ENCODE data around the gene ASIC1.
"Not testable (repeated sequence)": the region's sequence is repeated elsewhere in the genome, so short reads cannot be mapped to it uniquely, and the experiment has no call there.

The ASIC1 gene

GRCh38 chr12:50061946-50062686, 4.7 kb downstream of the ASIC1 start:
- no peak for DNase-seq

DNA sequence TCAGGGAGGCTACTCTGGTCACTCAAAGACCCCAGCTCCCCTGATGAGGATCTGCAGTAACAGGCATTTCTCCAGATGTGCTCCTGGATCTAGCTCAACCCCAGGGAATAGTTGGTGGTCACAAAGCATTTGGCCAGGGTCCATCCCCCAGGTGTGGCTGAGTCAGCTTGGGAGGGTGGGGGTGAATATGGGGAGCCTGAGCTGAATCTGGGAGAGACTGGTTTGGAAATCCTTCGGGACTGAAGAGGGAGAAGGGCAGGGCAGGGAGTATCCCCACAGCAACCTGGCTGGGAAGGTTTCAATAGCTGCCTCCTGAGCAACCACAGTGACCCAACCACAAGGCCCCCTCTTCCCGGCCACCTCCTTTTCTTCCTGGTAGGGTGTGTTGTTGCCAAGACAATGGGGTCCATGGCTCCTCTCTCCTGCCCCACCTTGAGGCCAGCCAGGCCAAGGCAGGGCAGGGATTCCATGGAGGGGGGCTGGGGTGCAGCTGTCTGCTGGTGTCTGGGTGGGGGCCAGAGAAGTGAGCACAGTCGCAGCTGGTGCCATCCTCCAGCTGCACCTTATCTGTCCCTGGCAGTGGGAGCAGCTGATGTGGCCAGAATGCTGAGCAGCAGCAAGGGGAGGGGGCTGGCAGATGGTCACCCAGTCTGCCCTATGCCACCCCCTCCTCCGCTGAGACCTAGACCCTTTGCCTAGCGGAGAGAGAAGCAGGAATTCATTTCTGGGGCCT, 5.5 kb downstream of the ASIC1 start:
- DNase-seq = no peak

GRCh38 chr12:50065726-50066310, 8.4 kb downstream of the ASIC1 start:
- no peak for DNase-seq

- no peak for DNase-seq
Observed at GRCh38 chr12:50066402-50066801, 9.0 kb downstream of the ASIC1 start.

DNA sequence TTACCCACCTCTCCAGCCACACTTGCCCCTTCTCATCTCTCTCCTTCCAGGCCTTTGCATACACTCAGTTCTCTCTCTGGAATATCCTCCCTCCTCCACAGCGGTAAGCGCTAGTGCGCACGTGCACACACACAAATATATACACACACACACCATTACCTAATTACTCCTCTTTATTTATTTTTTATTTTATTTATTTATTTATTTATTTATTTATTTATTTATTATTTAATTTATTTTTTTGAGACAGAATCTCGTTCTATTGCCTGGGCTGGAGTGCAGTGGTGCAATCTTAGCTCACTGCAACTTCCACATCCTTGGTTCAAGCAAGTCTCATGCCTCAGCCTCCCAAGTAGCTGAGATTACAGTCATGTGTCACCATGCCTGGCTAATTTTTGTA, 11.7 kb downstream of the ASIC1 start:
- no peak for DNase-seq

- DNase-seq = no peak
Observed at GRCh38 chr12:50069539-50069938, 12.1 kb downstream of the ASIC1 start.

GRCh38 chr12:50070314-50071060, 13.1 kb downstream of the ASIC1 start:
- DNase-seq = peak; percentile 20 to 50 (median 22)

GRCh38 chr12:50072198-50072907, 15.0 kb downstream of the ASIC1 start:
- no peak for DNase-seq

GRCh38 chr12:50073206-50073605, 15.8 kb downstream of the ASIC1 start:
- DNase-seq = no peak

DNA sequence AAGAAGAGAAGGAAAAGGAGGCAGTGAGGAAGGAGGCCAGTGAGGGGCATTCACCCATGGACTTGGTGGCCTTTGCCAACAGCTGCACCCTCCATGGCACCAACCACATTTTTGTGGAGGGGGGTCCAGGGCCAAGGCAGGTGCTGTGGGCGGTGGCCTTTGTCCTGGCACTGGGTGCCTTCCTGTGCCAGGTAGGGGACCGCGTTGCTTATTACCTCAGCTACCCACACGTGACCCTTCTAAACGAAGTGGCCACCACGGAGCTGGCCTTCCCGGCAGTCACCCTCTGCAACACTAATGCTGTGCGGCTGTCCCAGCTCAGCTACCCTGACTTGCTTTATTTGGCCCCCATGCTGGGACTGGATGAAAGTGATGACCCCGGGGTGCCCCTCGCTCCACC, 16.3 kb downstream of the ASIC1 start:
- no peak for DNase-seq

DNA sequence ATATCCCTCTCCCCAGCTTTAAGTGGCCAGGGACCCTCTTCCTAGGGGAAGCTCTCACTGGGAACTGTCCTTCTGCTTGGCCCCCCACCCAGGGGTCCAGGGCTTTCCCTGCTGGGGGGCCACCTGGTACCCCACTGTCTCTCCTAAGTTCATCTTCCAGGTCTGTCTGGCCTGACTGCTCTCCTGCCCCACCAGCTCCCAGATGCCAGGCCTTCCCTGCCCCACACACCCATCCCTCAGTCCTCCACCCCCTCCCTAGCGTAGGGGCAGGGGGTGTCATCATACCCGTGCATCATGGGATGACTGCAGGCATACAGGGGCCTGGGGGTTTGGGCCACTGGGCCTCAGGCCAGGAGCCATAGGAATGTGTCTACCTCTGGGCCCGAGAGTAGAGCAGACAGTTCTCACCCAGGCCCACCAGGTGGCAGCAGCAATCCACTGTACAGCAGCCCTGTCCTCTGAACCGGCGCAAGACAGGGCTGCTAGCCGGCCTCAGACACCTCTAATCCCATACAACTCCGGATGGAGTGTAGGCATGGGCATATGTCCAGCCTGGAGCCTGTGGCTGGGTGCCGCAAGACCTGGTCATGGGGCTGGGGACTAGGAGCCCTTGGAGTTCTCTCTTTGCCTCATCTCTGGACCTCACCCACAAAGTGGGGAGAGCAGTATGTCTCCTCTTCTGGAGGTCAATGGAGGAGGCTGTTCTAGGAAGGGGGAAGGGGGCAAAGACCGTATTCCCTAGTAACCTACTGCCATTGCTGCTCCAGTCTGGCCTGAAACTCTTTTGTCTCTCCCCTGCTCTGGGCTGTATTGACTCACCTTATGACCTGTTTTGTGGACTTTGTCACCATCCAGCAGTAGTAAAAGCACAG, 17.8 kb downstream of the ASIC1 start:
- DNase-seq = peak; percentile 55 to 77 (median 66)

DNA sequence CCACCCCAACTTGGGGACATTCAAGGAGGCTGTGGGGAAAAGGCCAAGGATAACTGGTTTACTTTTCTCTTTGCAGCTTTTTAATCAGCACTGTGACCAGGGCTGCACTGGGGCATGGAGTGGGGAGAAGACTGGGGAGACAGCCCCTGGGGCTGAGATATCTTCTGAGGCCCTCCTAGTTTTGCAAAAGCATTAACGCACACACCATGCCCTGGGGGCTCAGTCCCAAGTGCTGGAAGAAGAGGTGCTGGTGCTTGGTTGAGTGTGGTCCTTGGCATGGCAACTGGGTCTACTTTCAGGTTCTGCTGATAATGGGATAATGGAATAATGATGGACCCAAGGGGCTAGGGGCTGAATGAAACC, 18.4 kb downstream of the ASIC1 start:
- DNase-seq = no peak

DNA sequence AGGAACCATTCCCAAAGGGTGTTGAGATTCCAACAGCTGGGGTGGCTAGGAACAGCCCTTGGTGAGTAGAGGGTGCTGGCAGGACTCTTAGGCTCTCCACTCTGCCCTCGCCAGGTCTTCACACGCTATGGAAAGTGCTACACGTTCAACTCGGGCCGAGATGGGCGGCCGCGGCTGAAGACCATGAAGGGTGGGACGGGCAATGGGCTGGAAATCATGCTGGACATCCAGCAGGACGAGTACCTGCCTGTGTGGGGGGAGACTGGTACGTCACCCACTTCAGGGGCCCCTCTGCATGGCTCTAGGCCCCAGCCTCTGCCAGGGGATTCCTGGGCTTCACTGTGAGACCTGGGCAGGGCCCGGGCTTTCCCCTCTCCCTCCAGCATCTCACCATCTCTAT, 19.7 kb downstream of the ASIC1 start:
- DNase-seq = no peak

GRCh38 chr12:50078281-50078680, 20.9 kb downstream of the ASIC1 start:
- no peak for DNase-seq

DNA sequence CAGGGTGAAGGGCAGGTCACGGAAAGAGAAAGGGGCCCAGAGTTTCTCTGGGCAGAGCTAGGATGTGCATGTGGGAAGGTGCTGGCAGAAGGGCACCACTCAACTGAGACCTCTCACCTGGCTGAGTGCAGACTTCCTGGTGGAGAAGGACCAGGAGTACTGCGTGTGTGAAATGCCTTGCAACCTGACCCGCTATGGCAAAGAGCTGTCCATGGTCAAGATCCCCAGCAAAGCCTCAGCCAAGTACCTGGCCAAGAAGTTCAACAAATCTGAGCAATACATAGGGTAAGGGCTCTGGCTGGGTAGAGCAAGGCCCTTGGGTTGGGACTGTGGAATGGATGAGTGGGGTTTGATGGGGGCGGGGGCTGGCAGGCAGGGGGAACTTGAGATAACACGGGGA, 22.4 kb downstream of the ASIC1 start:
- no peak for DNase-seq

GRCh38 chr12:50081096-50081808, 23.9 kb downstream of the ASIC1 start:
- no peak for DNase-seq

DNA sequence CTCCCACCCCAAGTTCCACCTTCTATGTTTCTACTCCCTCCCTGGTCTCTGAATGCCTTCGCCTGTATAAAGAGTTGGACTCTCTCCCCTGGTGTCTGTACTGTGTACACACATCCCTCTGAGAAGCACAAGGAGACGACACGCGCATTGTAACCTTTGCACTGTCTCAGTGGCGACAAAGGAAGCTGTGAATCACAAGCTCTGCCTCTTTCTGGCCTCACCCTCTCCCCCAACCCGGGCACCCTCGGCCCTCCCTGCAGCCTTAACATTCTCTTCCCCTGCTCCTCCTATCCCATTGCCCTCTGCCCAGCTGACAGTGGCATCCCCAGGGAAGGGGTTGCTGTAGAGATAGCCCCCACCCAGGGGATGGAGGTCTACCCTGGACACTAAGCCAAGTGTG, 25.2 kb downstream of the ASIC1 start:
- DNase-seq = no peak

- DNase-seq = no peak
Observed at GRCh38 chr12:50083301-50083700, 25.9 kb downstream of the ASIC1 start.

DNA sequence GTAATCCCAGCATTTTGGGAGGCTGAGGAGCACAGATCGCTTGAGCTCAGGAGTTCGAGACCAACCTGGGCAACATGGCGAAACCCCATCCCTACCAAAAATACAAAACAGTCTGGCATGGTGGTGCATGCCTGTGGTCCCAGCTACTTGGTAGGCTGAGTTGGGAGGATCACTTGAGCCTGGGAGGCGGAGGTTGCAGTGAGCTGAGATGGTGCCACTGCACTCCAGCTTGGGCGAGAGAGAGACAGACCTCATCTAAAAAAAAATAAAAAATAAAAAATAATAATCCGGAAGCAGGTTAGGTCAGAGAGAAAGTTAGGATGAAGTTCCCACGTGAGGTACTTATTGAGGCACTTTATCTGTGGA, 27.0 kb downstream of the ASIC1 start:
- DNase-seq = not testable (repeated sequence)

DNA sequence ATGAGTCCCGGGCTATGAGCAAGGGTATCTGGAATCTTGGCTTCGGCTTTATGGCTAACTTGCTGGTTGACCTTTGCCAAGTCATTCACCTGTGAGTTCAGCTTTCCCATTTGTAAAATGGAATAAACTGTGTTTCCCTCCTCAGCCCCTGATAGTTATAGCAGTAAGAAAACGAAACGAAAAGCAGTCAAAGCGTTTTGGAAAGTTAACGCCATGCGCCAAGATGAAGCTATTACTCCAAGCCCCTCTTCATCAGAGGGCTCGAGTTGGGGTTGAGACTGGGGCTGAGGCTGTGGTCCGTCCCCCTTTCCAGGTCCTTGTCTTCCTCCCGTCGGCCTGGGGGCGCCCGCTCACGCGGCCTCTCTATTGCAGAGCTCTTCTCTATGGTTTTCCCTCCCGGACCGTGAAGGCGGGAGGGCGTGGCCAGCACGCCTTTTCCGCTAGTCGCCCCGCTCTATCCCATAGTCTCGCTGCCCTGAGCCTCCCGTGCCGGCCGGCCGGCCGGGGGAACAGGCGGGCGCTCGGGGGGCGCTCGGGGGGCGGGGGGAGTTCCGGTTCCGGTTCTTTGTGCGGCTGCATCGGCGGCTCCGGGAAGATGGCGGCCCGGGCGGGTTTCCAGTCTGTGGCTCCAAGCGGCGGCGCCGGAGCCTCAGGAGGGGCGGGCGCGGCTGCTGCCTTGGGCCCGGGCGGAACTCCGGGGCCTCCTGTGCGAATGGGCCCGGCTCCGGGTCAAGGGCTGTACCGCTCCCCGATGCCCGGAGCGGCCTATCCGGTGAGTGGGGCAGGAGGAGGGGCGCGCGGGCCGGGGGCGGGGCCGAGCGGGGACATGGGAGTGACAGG, 27.6 kb downstream of the ASIC1 start, which contains the start of gene SMARCD1:
Gene SMARCD1 (plus strand): TSS at position 568 of the 840 bp plus-strand sequence. CDS start 28 bp downstream, at position 596.
- peak; percentile 61 to 77 (median 72) for DNase-seq
